Spleen (tissue), 11 donors: ENCODE measurements around the gene N4BP2L1. TPM values are rescaled to one million over a fixed set of nuclear protein-coding genes. Genes with fewer than 3 reads are reported as not detected.

Source experiments
- DNase-seq: peaks from one replicate; pipeline ENCODE4 v3.0.0-alpha.2; 2020
- H3K27ac ChIP-seq, 8 donors: fragments of 200-600 bp; sonication (generic) in 7 of 8; 1 replicate in 4 of 8; 2 replicates in 4 of 8; pipeline versions ENCODE4 v1.5.0 to v1.8.0; 2016 to 2021; ENCODE audit warnings: inconsistent platforms in 4 of 8, mild to moderate bottlenecking in 4 of 8, moderate library complexity in 1 of 8
- H3K27me3 ChIP-seq, 7 donors: fragments of 200-600 bp; sonication (generic) in 6 of 7; replicated peaks in 1 of 7; 1 replicate in 4 of 7; 2 replicates in 3 of 7; pipeline versions ENCODE4 v1.5.0 to v1.8.0; 2016 to 2021; ENCODE audit warnings: inconsistent platforms in 3 of 7, mild to moderate bottlenecking in 1 of 7
- H3K36me3 ChIP-seq, 6 donors: fragments of 200-600 bp; sonication (generic) in 5 of 6; 1 replicate in 4 of 6; 2 replicates in 2 of 6; pipeline versions ENCODE4 v1.5.0 to v1.8.0; 2016 to 2021; ENCODE audit warnings: inconsistent platforms in 2 of 6
- H3K4me1 ChIP-seq, 6 donors: fragments of 200-600 bp; sonication (generic) in 5 of 6; 1 replicate in 3 of 6; 2 replicates in 3 of 6; pipeline versions ENCODE4 v1.5.0 to v1.8.0; 2016 to 2021; ENCODE audit warnings: inconsistent platforms in 3 of 6
- H3K4me3 ChIP-seq, 8 donors: fragments of 200-600 bp; sonication (generic) in 7 of 8; 1 replicate in 4 of 8; 2 replicates in 4 of 8; pipeline versions ENCODE4 v1.5.0 to v1.8.0; 2016 to 2021; ENCODE audit warnings: inconsistent platforms in 4 of 8, mild to moderate bottlenecking in 4 of 8, moderate library complexity in 2 of 8
- H3K9me3 ChIP-seq, 8 donors: fragments of 200-600 bp; sonication (generic) in 7 of 8; 1 replicate in 4 of 8; 2 replicates in 4 of 8; pipeline versions ENCODE4 v1.5.0 to v1.8.0; 2016 to 2021; ENCODE audit warnings: inconsistent platforms in 4 of 8
- CTCF ChIP-seq, 11 experiments: fragments of 200-600 bp in 7 of 11; fragments of 450-650 bp in 4 of 11; sonication (generic) in 4 of 11; IDR thresholded peaks in 8 of 11; conservative IDR thresholded peaks in 3 of 11; 1 replicate in 7 of 11; 2 replicates in 4 of 11; pipeline versions ENCODE4 v1.4.0 to v1.8.0; 2016 to 2021; ENCODE audit warnings: antibody characterized with exemption in 11 of 11, inconsistent platforms in 4 of 11, mild to moderate bottlenecking in 1 of 11
- POLR2A ChIP-seq, 3 donors: fragments of 450-650 bp; IDR thresholded peaks; one replicate each; pipeline ENCODE4 v1.5.1; 2017; ENCODE audit warnings: antibody characterized with exemption in 3 of 3, mild to moderate bottlenecking in 1 of 3
- POLR2AphosphoS5 ChIP-seq, 3 donors: sonication (generic); formaldehyde crosslinking; IDR thresholded peaks; one replicate each; pipeline ENCODE4 v1.5.1; 2017; ENCODE audit warnings: antibody characterized with exemption in 3 of 3
- WGBS, 5 donors: extraction: QIAGEN DNeasy Blood & Tissue Kit in 3 of 5; methylation state at CpG; one replicate each; pipeline versions ENCODE4 v1.1.5 to v1.1.7; 2013 to 2018; 5-methylcytosine and 5-hydroxymethylcytosine counted together
- intact Hi-C: fragments of 100-400 bp; cut with DNase I; formaldehyde crosslinking; loops from one replicate; pipeline ENCODE4 v1.15.0; 2023; ENCODE audit warnings: low total_unique reads
- polyA plus RNA-seq, 3 donors: library from polyadenylated mRNA; stranded (reverse); fragments of 200-250 nt; gene quantifications; one replicate each; pipeline ENCODE4 v1.2.1, GENCODE V29; 2013
- total RNA-seq, 7 donors: library from RNA; depleted of rRNA in 3 of 7; stranded (reverse); fragments of >200 nt in 3 of 7; fragmentation: NEBNext Ultra II Directional in 4 of 7; extraction: Animal tissue kit (Norgen Biotek cat#: 25700) in 4 of 7; gene quantifications; one replicate each; pipeline versions ENCODE4 v1.1.0 to v1.2.1, GENCODE V29; 2016 to 2021
- donor health status: healthy with polysubstance abuse.
- donor health status: DM: no; HTN: no; CAD: no; lungs with moderate emphysema.
- donor health status: DM: no; HTN: no; CAD: no.
- donor health status: Bipolar disorder and iron deficiency.
- donor health status: healthy.
- donor health status: DM: no; HTN: no; CAD: no.
- donor health status: DM: yes; HTN: yes; CAD: no.

The N4BP2L1 gene
- total and polyA plus RNA-seq, 10 donors, result 28.3 to 57.4 (median 39.9) TPM

GRCh38 chr13:32428581-32429432, 877 bp upstream of the N4BP2L1 start:
- no peaks in the 10 kb centered on the region for H3K27me3 ChIP-seq
- peak overlapping the region; percentile 68 to 89 (median 81) for H3K4me3 ChIP-seq
- TF ChIP-seq POLR2AphosphoS5 (IDR thresholded peaks at IDR 0.05) (no peak), CTCF (IDR thresholded peaks at IDR 0.05 in 8 of 11, conservative IDR thresholded peaks at IDR 0.05 in 3 of 11) (no peak), POLR2A (IDR thresholded peaks at IDR 0.05) (no peak)
- H3K27ac ChIP-seq, result peak overlapping the region; percentile 94 to 98 (median 98)
- WGBS, 5 donors, result 27 to 42% (median 34%) methylated on average over 9 of the region's 9 CpGs
- peaks cover 14 to 57% (median 39%) of the 10 kb centered on the region in 6 donors for H3K4me1 ChIP-seq
- H3K36me3 ChIP-seq, result peaks cover 0 to 20% (median 0%) of the 10 kb centered on the region in 6 donors
- DNase-seq, result no peak
- H3K9me3 ChIP-seq, result no peaks in the 10 kb centered on the region
- intact Hi-C loops, result no loop called here

GRCh38 chr13:32426990-32427851, 709 bp downstream of the N4BP2L1 start:
- intact Hi-C loops, result no loop called here
- Histone ChIP-seq H3K4me1 (peaks cover 14 to 73% (median 41%) of the 10 kb centered on the region in 6 donors), H3K9me3 (no peaks in the 10 kb centered on the region), H3K4me3 (peak overlapping the region; percentile 68 to 89 (median 81)), H3K27ac (peak overlapping the region; percentile 94 to 98 (median 98)), H3K36me3 (peaks cover 0 to 18% (median 0%) of the 10 kb centered on the region in 6 donors), H3K27me3 (no peaks in the 10 kb centered on the region)
- WGBS, 5 donors, result 1 to 2% (median 1%) methylated on average over 26 to 90 of the region's 90 CpGs
- DNase-seq, result peak; percentile 91
- TF ChIP-seq POLR2AphosphoS5 (IDR thresholded peaks at IDR 0.05) (peak in 2 of 3 donors; percentile 45 to 72), CTCF (IDR thresholded peaks at IDR 0.05 in 8 of 11, conservative IDR thresholded peaks at IDR 0.05 in 3 of 11) (no peak)

- Histone ChIP-seq H3K27me3 (no peaks in the 10 kb centered on the region), H3K36me3 (peaks cover 0 to 16% (median 0%) of the 10 kb centered on the region in 6 donors), H3K4me1 (peaks cover 14 to 74% (median 41%) of the 10 kb centered on the region in 6 donors), H3K4me3 (peak overlapping the region; percentile 68 to 89 (median 81)), H3K27ac (peak overlapping the region; percentile 94 to 98 (median 98)), H3K9me3 (no peaks in the 10 kb centered on the region)
- intact Hi-C loops, result no loop called here
- DNase-seq, result peak; percentile 77
- TF ChIP-seq CTCF (IDR thresholded peaks at IDR 0.05 in 8 of 11, conservative IDR thresholded peaks at IDR 0.05 in 3 of 11) (no peak), POLR2AphosphoS5 (IDR thresholded peaks at IDR 0.05) (peak in 2 of 3 donors; percentile 45 to 52), POLR2A (IDR thresholded peaks at IDR 0.05) (peak in 1 of 3 donors; percentile 47)
- 15 to 29% (median 20%) methylated on average over 19 of the region's 19 CpGs for WGBS, 5 donors
Observed at GRCh38 chr13:32426191-32426989, 1.5 kb downstream of the N4BP2L1 start.
